ENCODE measurements around the gene CCDC174.

Gene CCDC174

DNA sequence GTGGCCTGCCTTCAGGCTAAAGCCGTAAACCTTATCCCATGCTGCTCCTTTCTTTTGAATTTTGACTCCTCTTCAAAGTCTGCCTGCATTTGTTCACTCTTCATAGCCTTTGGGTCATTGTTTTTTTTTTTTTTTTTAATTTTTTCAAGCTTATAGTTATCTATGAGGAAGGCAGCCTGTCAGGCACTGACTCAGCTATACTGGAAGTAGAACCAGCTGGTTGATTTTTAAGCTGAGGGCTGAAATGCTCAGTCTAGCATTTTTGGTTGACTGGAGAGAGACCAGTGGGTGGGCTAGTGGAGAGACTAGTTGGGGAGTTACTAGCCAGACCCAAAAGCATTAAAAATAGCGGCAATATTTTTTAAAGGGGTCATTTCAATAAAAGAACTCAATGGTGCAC lies 67.4 kb downstream of the CCDC174 start:
- TF ChIP-seq, protein P1, sequence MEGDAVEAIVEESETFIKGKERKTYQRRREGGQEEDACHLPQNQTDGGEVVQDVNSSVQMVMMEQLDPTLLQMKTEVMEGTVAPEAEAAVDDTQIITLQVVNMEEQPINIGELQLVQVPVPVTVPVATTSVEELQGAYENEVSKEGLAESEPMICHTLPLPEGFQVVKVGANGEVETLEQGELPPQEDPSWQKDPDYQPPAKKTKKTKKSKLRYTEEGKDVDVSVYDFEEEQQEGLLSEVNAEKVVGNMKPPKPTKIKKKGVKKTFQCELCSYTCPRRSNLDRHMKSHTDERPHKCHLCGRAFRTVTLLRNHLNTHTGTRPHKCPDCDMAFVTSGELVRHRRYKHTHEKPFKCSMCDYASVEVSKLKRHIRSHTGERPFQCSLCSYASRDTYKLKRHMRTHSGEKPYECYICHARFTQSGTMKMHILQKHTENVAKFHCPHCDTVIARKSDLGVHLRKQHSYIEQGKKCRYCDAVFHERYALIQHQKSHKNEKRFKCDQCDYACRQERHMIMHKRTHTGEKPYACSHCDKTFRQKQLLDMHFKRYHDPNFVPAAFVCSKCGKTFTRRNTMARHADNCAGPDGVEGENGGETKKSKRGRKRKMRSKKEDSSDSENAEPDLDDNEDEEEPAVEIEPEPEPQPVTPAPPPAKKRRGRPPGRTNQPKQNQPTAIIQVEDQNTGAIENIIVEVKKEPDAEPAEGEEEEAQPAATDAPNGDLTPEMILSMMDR (IDR thresholded peaks at IDR 0.05; ENCODE audit: insufficient read depth, missing control alignments): no peak
- no peak for DNase-seq (ENCODE audit: insufficient read length, low spot score)
- FAIRE-seq: no peak

DNA sequence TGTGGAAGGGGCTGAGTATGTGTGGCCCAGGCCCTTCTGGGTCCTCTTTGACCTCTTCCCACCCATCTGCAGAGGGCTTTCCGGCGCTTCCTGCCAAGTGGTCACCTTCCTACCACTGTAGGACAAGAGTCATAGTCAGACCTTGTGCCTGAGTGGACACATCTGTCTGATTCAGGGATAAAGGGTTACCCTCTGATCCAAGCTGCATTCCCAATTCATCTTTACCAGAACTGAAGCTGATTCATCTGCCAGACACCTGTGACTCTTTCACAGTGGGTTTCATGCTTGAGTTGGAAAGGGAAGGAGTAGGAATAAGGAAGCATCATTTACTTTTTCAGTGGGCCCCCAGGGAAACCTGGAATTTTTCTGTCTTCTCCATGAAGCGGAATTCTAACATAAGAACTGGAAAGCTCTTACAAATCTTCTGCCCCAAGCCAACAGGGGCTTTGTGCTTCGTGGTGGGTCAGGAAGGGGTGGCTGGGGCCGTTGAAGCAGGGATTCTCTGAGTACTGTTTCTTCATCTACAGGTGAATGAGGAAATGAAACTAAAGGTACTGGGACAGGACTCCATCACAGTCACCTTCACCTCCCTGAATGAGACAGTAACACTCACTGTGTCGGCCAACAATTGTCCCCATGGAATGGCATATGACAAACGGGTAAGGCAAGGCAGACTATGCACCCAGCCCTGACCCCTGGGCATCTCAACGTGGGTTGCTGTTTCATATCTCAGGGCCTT lies 69.7 kb downstream of the CCDC174 start:
- FAIRE-seq: no peak
- DNase-seq (ENCODE audit: insufficient read length, low spot score): no peak
- TF ChIP-seq, protein P1 (IDR thresholded peaks at IDR 0.05; ENCODE audit: insufficient read depth, missing control alignments): no peak
